T-helper 1 cell (primary cell): Measurements from ENCODE around the gene CACNA1H.
"Not testable (repeated sequence)": the region's sequence is repeated elsewhere in the genome, so short reads cannot be mapped to it uniquely, and the experiment has no call there.

Source experiments
- DNase-seq, 5 donors: peaks; one replicate each; pipeline ENCODE4 v3.0.0-alpha.2; 2012 to 2020

CACNA1H gene

GRCh38 chr16:1176280-1176897, 23.5 kb downstream of the CACNA1H start:
- DNase-seq: no peak

GRCh38 chr16:1177053-1177452, 24.1 kb downstream of the CACNA1H start:
- no peak for DNase-seq

- DNase-seq: no peak
These were observed 24.8 kb downstream of the CACNA1H start for GRCh38 chr16:1177750-1178149.

- DNase-seq: no peak
These were observed 25.5 kb downstream of the CACNA1H start for GRCh38 chr16:1178295-1178910.

- no peak for DNase-seq
These were observed 27.9 kb downstream of the CACNA1H start for GRCh38 chr16:1180549-1181403.

GRCh38 chr16:1181404-1182315, 28.8 kb downstream of the CACNA1H start:
- DNase-seq: no peak

GRCh38 chr16:1182316-1182671, 29.4 kb downstream of the CACNA1H start:
- no peak for DNase-seq

- DNase-seq: no peak
These were observed 30.3 kb downstream of the CACNA1H start for GRCh38 chr16:1182950-1183907.

GRCh38 chr16:1184156-1184868, 31.4 kb downstream of the CACNA1H start:
- no peak for DNase-seq

- DNase-seq: no peak
These were observed 32.1 kb downstream of the CACNA1H start for GRCh38 chr16:1184980-1185379.

- not testable (repeated sequence) for DNase-seq
These were observed 32.7 kb downstream of the CACNA1H start for GRCh38 chr16:1185460-1186207.

GRCh38 chr16:1188432-1189189, 35.7 kb downstream of the CACNA1H start:
- DNase-seq: peak in 3 of 5 donors; percentile 13 to 51 (median 49)

- DNase-seq: no peak
These were observed 36.5 kb downstream of the CACNA1H start for GRCh38 chr16:1189455-1189854.

GRCh38 chr16:1190789-1191188, 37.9 kb downstream of the CACNA1H start:
- not testable (repeated sequence) for DNase-seq

GRCh38 chr16:1192384-1193073, 39.6 kb downstream of the CACNA1H start:
- no peak for DNase-seq

GRCh38 chr16:1193143-1193824, 40.4 kb downstream of the CACNA1H start:
- DNase-seq: no peak

- no peak for DNase-seq
These were observed 41.1 kb downstream of the CACNA1H start for GRCh38 chr16:1193825-1194581.
